OCI-LY7 (cell line): Measurements from ENCODE around the gene CHD2. TPM values are rescaled to one million over a fixed set of nuclear protein-coding genes. Genes with fewer than 3 reads are reported as not detected.

Experiments
- BruUV-seq: library from RNA; stranded (reverse); fragments of 400-500 nt; replicated peaks from 2 replicates; lab custom pipeline; 2021; lab: Mats Ljungman, UMichigan
- CTCF ChIA-PET: fragments of 300-600 bp; sonication (Branson Sonifier 250); formaldehyde crosslinking; loops from one replicate; lab custom pipeline; 2022; ENCODE audit warnings: antibody characterized with exemption; ENCODE audit not compliant: unreplicated experiment; lab: Charles Lee
- POLR2A ChIA-PET: fragments of 300-600 bp; sonication (Branson Sonifier 250); formaldehyde crosslinking; loops from one replicate; lab custom pipeline; 2022; ENCODE audit warnings: antibody characterized with exemption; lab: Charles Lee
- DNase-seq: peaks from one replicate; pipeline ENCODE4 v3.0.0-alpha.2; 2015; ENCODE audit warnings: low spot score
- H2AFZ ChIP-seq: fragments of 200-600 bp; sonication (generic), shearing (Covaris generic); 2 replicates; pipeline ENCODE4 v1.6.1; 2014; ENCODE audit warnings: mild to moderate bottlenecking, antibody characterized with exemption, low read length, moderate library complexity
- H3K27ac ChIP-seq: fragments of 200-600 bp; sonication (generic); 2 replicates; pipeline ENCODE4 v1.5.1; 2014; ENCODE audit warnings: mixed run types, low read depth, mild to moderate bottlenecking, moderate library complexity, low read length, inconsistent platforms; ENCODE audit not compliant: poor library complexity, severe bottlenecking
- H3K36me3 ChIP-seq: fragments of 200-600 bp; sonication (generic); 2 replicates; pipeline ENCODE4 v1.6.1; 2014; ENCODE audit warnings: mild to moderate bottlenecking, antibody characterized with exemption, low read length, moderate library complexity, mixed read lengths; ENCODE audit not compliant: insufficient read depth
- H3K4me1 ChIP-seq: fragments of 200-600 bp; sonication (generic); 2 replicates; pipeline ENCODE4 v1.5.1; 2014; ENCODE audit warnings: mild to moderate bottlenecking, low read length; ENCODE audit not compliant: insufficient read depth, poor library complexity, severe bottlenecking
- H3K4me2 ChIP-seq: fragments of 200-600 bp; sonication (generic); 2 replicates; pipeline ENCODE4 v1.6.1; 2014; ENCODE audit warnings: mild to moderate bottlenecking, low read length
- H3K4me3 ChIP-seq: fragments of 200-600 bp; sonication (generic); 2 replicates; pipeline ENCODE4 v1.5.1; 2014; ENCODE audit warnings: mild to moderate bottlenecking, low read depth, low read length; ENCODE audit not compliant: poor library complexity, severe bottlenecking
- H3K79me2 ChIP-seq: fragments of 200-600 bp; sonication (generic); 2 replicates; pipeline ENCODE4 v1.6.1; 2016; ENCODE audit warnings: low read depth, mild to moderate bottlenecking, low read length, moderate library complexity, mixed read lengths; ENCODE audit not compliant: insufficient read depth
- H3K9me2 ChIP-seq: fragments of 200-600 bp; sonication (generic); 2 replicates; pipeline ENCODE4 v1.6.1; 2016; ENCODE audit warnings: mild to moderate bottlenecking, low read length, mixed read lengths; ENCODE audit not compliant: insufficient read depth
- H3K9me3 ChIP-seq: fragments of 200-600 bp; sonication (generic); 2 replicates; pipeline ENCODE4 v1.6.1; 2014; ENCODE audit warnings: mild to moderate bottlenecking, mixed run types, low read length, mixed read lengths
- H4K20me1 ChIP-seq: fragments of 200-600 bp; sonication (generic); 2 replicates; pipeline ENCODE4 v1.6.1; 2014; ENCODE audit warnings: mild to moderate bottlenecking, antibody characterized with exemption, low read length, moderate library complexity, mixed read lengths; ENCODE audit not compliant: insufficient read depth
- CTCF ChIP-seq: fragments of 200-600 bp; sonication (generic); conservative IDR thresholded peaks from 2 replicates; pipeline ENCODE4 v1.5.1; 2014; ENCODE audit warnings: mild to moderate bottlenecking, antibody characterized with exemption, low read length, moderate library complexity, mixed read lengths
- EZH2phosphoT487 ChIP-seq: fragments of 200-600 bp; sonication (generic); IDR thresholded peaks from 2 replicates; pipeline ENCODE4 v1.6.1; 2018; ENCODE audit warnings: low read depth, borderline replicate concordance, mild to moderate bottlenecking, mixed run types, antibody characterized with exemption, low read length, moderate library complexity, mixed read lengths
- intact Hi-C: fragments of 100-400 bp; cut with micrococcal nuclease; formaldehyde crosslinking; loops from one replicate; pipeline ENCODE4 v1.10.0; 2022; ENCODE audit not compliant: unreplicated experiment
- total RNA-seq, 2 experiments: library from RNA; depleted of rRNA in 1 of 2; stranded (reverse); fragments of >200 nt in 1 of 2; shearing (Covaris generic) in 1 of 2; gene quantifications; 2 replicates each; pipeline ENCODE4 v1.2.3, GENCODE V29; 2014 to 2022

The CHD2 gene
- total RNA-seq, 2 experiments from 2014 or later: 133 to 213 TPM

DNA sequence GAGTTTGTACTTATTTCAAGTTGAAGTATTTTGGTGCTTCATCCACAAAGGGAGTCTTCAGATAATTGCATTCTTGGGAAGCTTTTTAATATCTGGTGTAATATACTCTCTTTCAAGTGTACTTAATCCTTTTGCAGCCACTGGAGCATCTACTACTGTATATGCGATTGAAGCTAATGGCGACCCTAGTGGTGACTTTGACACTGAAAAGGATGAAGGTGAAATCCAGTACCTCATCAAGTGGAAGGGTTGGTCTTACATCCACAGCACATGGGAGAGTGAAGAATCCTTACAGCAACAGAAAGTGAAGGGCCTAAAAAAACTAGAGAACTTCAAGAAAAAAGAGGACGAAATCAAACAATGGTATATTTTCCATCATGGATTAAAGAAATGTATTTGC, 42.6 kb downstream of the CHD2 start:
- H2AFZ ChIP-seq: no peak overlapping the region
- TF ChIP-seq EZH2phosphoT487 (no peak), CTCF (0 out of 2 replicates have a peak, but pooled peaks have one; percentile 17)
- H3K4me3 ChIP-seq: no peak overlapping the region
- peaks cover 10% of the 10 kb centered on the region; the same call in 1 of the 2 replicates for H3K79me2 ChIP-seq
- peaks cover 97% of the 10 kb centered on the region for H3K36me3 ChIP-seq
- H4K20me1 ChIP-seq: no peaks in the 10 kb centered on the region
- ChIA-PET CTCF (no interaction called here), POLR2A (interaction anchor here (1.0 to 1.5 kb wide), 4 partner anchors 9 to 152 kb away, joined by 3 to 4 read pairs (median 4); no protein-coding TSS in a partner anchor)
- H3K4me1 ChIP-seq: no peaks in the 10 kb centered on the region
- no peaks in the 10 kb centered on the region for H3K9me2 ChIP-seq
- H3K4me2 ChIP-seq: no peak overlapping the region
- H3K9me3 ChIP-seq: peaks cover 23% of the 10 kb centered on the region
- intact Hi-C loops: loop anchor here (5.0 kb wide), 1 partner anchor 35 kb away; no protein-coding TSS in a partner anchor
- BruUV-seq: no TSS peak
- no peak overlapping the region for H3K27ac ChIP-seq
- DNase-seq: no peak

GRCh38 chr15:92943581-92943980, 43.5 kb downstream of the CHD2 start:
- H3K27ac ChIP-seq: no peak overlapping the region
- H3K36me3 ChIP-seq: peaks cover 97% of the 10 kb centered on the region
- DNase-seq: no peak
- no peaks in the 10 kb centered on the region for H3K4me1 ChIP-seq
- no peak overlapping the region for H3K4me2 ChIP-seq
- BruUV-seq: no TSS peak
- no peak overlapping the region for H3K4me3 ChIP-seq
- intact Hi-C loops: loop anchor here (5.0 kb wide), 1 partner anchor 34 kb away; no protein-coding TSS in a partner anchor
- H2AFZ ChIP-seq: no peak overlapping the region
- H3K9me3 ChIP-seq: peaks cover 29% of the 10 kb centered on the region
- H4K20me1 ChIP-seq: no peaks in the 10 kb centered on the region
- ChIA-PET CTCF (no interaction called here), POLR2A (interaction anchor here (0.8 to 1.4 kb wide), 2 partner anchors 10 to 74 kb away, joined by 3 to 7 read pairs; no protein-coding TSS in a partner anchor)
- TF ChIP-seq CTCF (no peak), EZH2phosphoT487 (no peak)
- no peaks in the 10 kb centered on the region for H3K9me2 ChIP-seq
- H3K79me2 ChIP-seq: peaks cover 10% of the 10 kb centered on the region; the same call in 1 of the 2 replicates

DNA sequence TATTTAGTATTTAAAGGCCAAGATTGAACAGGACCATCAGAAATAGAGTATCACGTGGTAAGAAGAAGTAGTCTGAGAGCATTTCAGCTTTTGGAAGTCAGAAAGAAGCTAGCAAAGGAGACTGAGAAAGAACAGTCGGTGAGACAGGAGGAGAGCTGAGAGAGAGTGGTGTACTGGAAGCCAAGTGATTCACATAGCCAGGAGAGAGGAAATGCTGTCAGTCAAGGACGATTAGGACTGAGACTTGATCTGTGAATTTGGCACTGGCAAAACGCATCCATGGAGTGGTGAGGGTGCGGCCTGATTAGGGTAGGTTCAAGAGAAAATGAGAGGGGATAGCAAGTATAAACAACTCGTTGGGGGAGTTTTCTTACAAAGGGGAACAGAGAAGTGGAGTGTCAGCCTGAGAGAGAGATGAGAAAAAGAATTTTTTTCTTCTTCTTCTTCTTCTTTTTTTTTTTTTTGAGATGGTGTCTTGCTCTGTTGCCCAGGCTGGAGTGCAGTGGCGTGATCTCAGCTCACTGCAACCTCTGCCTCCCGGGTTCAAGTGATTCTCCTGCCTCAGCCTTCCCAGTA, 44.9 kb downstream of the CHD2 start:
- no peak overlapping the region for H3K4me2 ChIP-seq
- ChIA-PET CTCF (no interaction called here), POLR2A (interaction anchor here (0.9 to 1.0 kb wide), 3 partner anchors 9 to 30 kb away, joined by 3 to 5 read pairs (median 3); no protein-coding TSS in a partner anchor)
- H3K36me3 ChIP-seq: peaks cover 97% of the 10 kb centered on the region
- H3K27ac ChIP-seq: no peak overlapping the region
- H2AFZ ChIP-seq: no peak overlapping the region
- no peak overlapping the region for H3K4me3 ChIP-seq
- H3K4me1 ChIP-seq: no peaks in the 10 kb centered on the region
- H3K9me3 ChIP-seq: peaks cover 43% of the 10 kb centered on the region
- intact Hi-C loops: loop anchor here (5.0 kb wide), 1 partner anchor 32 kb away; no protein-coding TSS in a partner anchor
- TF ChIP-seq CTCF (no peak), EZH2phosphoT487 (no peak)
- H4K20me1 ChIP-seq: no peaks in the 10 kb centered on the region
- no TSS peak for BruUV-seq
- DNase-seq: no peak
- H3K79me2 ChIP-seq: peaks cover 10% of the 10 kb centered on the region; the same call in 1 of the 2 replicates
- no peaks in the 10 kb centered on the region for H3K9me2 ChIP-seq
